Measurements from ENCODE around the gene PER3. TPM values are rescaled to one million over a fixed set of nuclear protein-coding genes. Genes with fewer than 3 reads are reported as not detected.
A peak's percentile ranks its signal among the peaks of the same experiment; 100 is the strongest.

Gene PER3
- total RNA-seq, 2 experiments from 2014 or later = 2.1 to 2.4 TPM

GRCh38 chr1:7879228-7879627 is 95.1 kb downstream of the PER3 start:
- no peak for DNase-seq
- Mint-ChIP-seq H3K9me3 (peaks cover 10% of the 10 kb centered on the region), H3K27me3 (peaks cover 3% of the 10 kb centered on the region), H3K27ac (no peak overlapping the region), H3K4me3 (no peak overlapping the region), H3K36me3 (ENCODE audit: low read depth) (peaks cover 5% of the 10 kb centered on the region), H3K4me1 (ENCODE audit: low read depth) (peaks cover 4% of the 10 kb centered on the region)
- no peak for TF ChIP-seq CTCF (IDR thresholded peaks at IDR 0.05)
- ChIA-PET CTCF (no interaction called here), POLR2A (no interaction called here)
- intact Hi-C loops (cut with micrococcal nuclease) = no loop called here
- ATAC-seq = no peak

- Mint-ChIP-seq H3K4me3 (no peak overlapping the region), H3K27ac (no peak overlapping the region), H3K9me3 (no peaks in the 10 kb centered on the region), H3K27me3 (peaks cover 18% of the 10 kb centered on the region), H3K4me1 (ENCODE audit: low read depth) (no peaks in the 10 kb centered on the region), H3K36me3 (ENCODE audit: low read depth) (no peaks in the 10 kb centered on the region)
- DNase-seq (no peak), ATAC-seq (no peak)
- intact Hi-C loops (cut with micrococcal nuclease) = no loop called here
- ChIA-PET CTCF (no interaction called here), POLR2A (no interaction called here)
- TF ChIP-seq CTCF (IDR thresholded peaks at IDR 0.05) = no peak
Measured at GRCh38 chr1:7884757-7885156, 100.7 kb downstream of the PER3 start.

GRCh38 chr1:7885513-7886404 is 101.7 kb downstream of the PER3 start:
- intact Hi-C loops (cut with micrococcal nuclease) = no loop called here
- Mint-ChIP-seq H3K27me3 (peaks cover 18% of the 10 kb centered on the region), H3K9me3 (no peaks in the 10 kb centered on the region), H3K4me3 (no peak overlapping the region), H3K4me1 (ENCODE audit: low read depth) (no peaks in the 10 kb centered on the region), H3K27ac (no peak overlapping the region), H3K36me3 (ENCODE audit: low read depth) (no peaks in the 10 kb centered on the region)
- ChIA-PET CTCF (interaction anchor here (0.7 to 1.0 kb wide), 2 partner anchors 15 to 20 kb away, joined by 3 read pairs; no protein-coding TSS in a partner anchor), POLR2A (no interaction called here)
- peak; percentile 54 for DNase-seq
- peak; percentile 74 for ATAC-seq
- TF ChIP-seq CTCF (IDR thresholded peaks at IDR 0.05) = no peak

GRCh38 chr1:7886405-7886745 is 102.3 kb downstream of the PER3 start:
- Mint-ChIP-seq H3K4me1 (ENCODE audit: low read depth) (no peaks in the 10 kb centered on the region), H3K27ac (no peak overlapping the region), H3K36me3 (ENCODE audit: low read depth) (no peaks in the 10 kb centered on the region), H3K9me3 (no peaks in the 10 kb centered on the region), H3K27me3 (peaks cover 18% of the 10 kb centered on the region), H3K4me3 (no peak overlapping the region)
- no peak for DNase-seq
- no peak for TF ChIP-seq CTCF (IDR thresholded peaks at IDR 0.05)
- ATAC-seq = no peak
- ChIA-PET CTCF (interaction anchor here (0.7 to 1.0 kb wide), 3 partner anchors 16 to 19 kb away, joined by 3 read pairs; no protein-coding TSS in a partner anchor), POLR2A (no interaction called here)
- intact Hi-C loops (cut with micrococcal nuclease) = no loop called here

GRCh38 chr1:7888248-7889081 is 104.4 kb downstream of the PER3 start:
- CTCF ChIA-PET = no interaction called here
- intact Hi-C loops (cut with micrococcal nuclease) = no loop called here
- Mint-ChIP-seq H3K27ac (no peak overlapping the region), H3K27me3 (peaks cover 18% of the 10 kb centered on the region), H3K9me3 (no peaks in the 10 kb centered on the region), H3K4me1 (ENCODE audit: low read depth) (no peaks in the 10 kb centered on the region), H3K4me3 (no peak overlapping the region), H3K36me3 (ENCODE audit: low read depth) (no peaks in the 10 kb centered on the region)
- no peak for TF ChIP-seq CTCF (IDR thresholded peaks at IDR 0.05)
- POLR2A ChIA-PET = interaction anchor here (0.8 kb wide), 1 partner anchor 208 kb away, joined by 4 read pairs; no protein-coding TSS in a partner anchor
- ATAC-seq (no peak), DNase-seq (no peak)
